Measurements from ENCODE around the gene ENOX1.

DNA sequence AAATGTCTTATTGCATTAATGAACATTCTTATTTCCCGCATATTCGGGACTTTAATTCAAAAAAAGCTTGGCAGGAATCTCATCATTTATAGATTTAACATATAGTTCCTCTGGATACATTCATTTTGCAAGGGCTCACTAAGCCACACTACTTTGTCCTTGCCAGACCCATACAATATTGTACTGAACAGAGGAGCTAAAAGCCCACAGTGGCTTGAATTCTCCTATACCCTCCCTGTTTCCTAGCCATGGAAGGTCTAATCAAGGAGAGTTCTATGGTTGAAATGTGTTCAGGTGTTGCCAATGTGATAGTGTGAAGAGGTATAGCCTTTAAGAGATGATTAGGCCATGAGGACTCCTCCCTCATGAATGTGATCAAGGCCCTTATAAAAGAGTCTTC, 298.9 kb downstream of the ENOX1 start:
- TF ChIP-seq, protein P1, sequence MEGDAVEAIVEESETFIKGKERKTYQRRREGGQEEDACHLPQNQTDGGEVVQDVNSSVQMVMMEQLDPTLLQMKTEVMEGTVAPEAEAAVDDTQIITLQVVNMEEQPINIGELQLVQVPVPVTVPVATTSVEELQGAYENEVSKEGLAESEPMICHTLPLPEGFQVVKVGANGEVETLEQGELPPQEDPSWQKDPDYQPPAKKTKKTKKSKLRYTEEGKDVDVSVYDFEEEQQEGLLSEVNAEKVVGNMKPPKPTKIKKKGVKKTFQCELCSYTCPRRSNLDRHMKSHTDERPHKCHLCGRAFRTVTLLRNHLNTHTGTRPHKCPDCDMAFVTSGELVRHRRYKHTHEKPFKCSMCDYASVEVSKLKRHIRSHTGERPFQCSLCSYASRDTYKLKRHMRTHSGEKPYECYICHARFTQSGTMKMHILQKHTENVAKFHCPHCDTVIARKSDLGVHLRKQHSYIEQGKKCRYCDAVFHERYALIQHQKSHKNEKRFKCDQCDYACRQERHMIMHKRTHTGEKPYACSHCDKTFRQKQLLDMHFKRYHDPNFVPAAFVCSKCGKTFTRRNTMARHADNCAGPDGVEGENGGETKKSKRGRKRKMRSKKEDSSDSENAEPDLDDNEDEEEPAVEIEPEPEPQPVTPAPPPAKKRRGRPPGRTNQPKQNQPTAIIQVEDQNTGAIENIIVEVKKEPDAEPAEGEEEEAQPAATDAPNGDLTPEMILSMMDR (IDR thresholded peaks at IDR 0.05): no peak
- TF ChIP-seq POLR2AphosphoS5 (IDR thresholded peaks at IDR 0.05) (no peak), POLR2A (IDR thresholded peaks at IDR 0.05) (no peak), EP300 (IDR thresholded peaks at IDR 0.05) (no peak)
